Fibroblast of the conjunctiva (primary cell): ENCODE measurements around the gene MON1A.
"Not testable (repeated sequence)": the region's sequence is repeated elsewhere in the genome, so short reads cannot be mapped to it uniquely, and the experiment has no call there.

ENCODE experiments used
- DNase-seq: peaks from one replicate; pipeline ENCODE4 v3.0.0-alpha.2; 2010; ENCODE audit warnings: low read depth

MON1A gene

GRCh38 chr3:49929291-49930167 lies at the start of gene MON1A:
Gene MON1A, minus strand, starts transcription at chr3:49929811. Its CDS starts 16,465 bp downstream, at chr3:49913346.
- DNase-seq, result peak; percentile 85

GRCh38 chr3:49976942-49977341 lies 47.3 kb upstream of the MON1A start:
- DNase-seq, result no peak

GRCh38 chr3:49972656-49973055 lies 43.0 kb upstream of the MON1A start:
- no peak for DNase-seq

GRCh38 chr3:49968346-49968745 lies 38.7 kb upstream of the MON1A start:
- no peak for DNase-seq

- DNase-seq, result peak; percentile 3
These were observed 37.7 kb upstream of the MON1A start for GRCh38 chr3:49967291-49967690.

GRCh38 chr3:49966233-49966942 lies 36.8 kb upstream of the MON1A start:
- DNase-seq, result no peak

- DNase-seq, result no peak
These were observed 26.0 kb upstream of the MON1A start for GRCh38 chr3:49955636-49956035.

GRCh38 chr3:49952924-49953323 lies 23.3 kb upstream of the MON1A start:
- no peak for DNase-seq

GRCh38 chr3:49942651-49943050 lies 13.0 kb upstream of the MON1A start:
- DNase-seq, result no peak

GRCh38 chr3:49940667-49941249 lies 11.1 kb upstream of the MON1A start:
- DNase-seq, result no peak

- DNase-seq, result peak; percentile 97
These were observed 10.5 kb upstream of the MON1A start, which contains the start of gene RBM6 for GRCh38 chr3:49939858-49940666. Gene RBM6, plus strand, starts transcription at chr3:49940150. Its CDS starts 22,492 bp downstream, at chr3:49962642.

- DNase-seq, result no peak
These were observed 7.5 kb upstream of the MON1A start for GRCh38 chr3:49937090-49937489.

GRCh38 chr3:49932281-49932680 lies 2.7 kb upstream of the MON1A start:
- not testable (repeated sequence) for DNase-seq

- no peak for DNase-seq
These were observed 1.3 kb upstream of the MON1A start for GRCh38 chr3:49930922-49931321.

GRCh38 chr3:49930168-49930690 lies 618 bp upstream of the MON1A start:
- no peak for DNase-seq

GRCh38 chr3:49928481-49929017 lies 1.1 kb downstream of the MON1A start:
- DNase-seq, result no peak

- no peak for DNase-seq
These were observed 1.8 kb downstream of the MON1A start for GRCh38 chr3:49927798-49928197.

GRCh38 chr3:49926117-49926728 lies 3.4 kb downstream of the MON1A start:
- DNase-seq, result no peak

GRCh38 chr3:49925485-49925884 lies 4.1 kb downstream of the MON1A start:
- DNase-seq, result no peak

GRCh38 chr3:49924683-49925082 lies 4.9 kb downstream of the MON1A start:
- DNase-seq, result peak; percentile 62
